NCI-H2227 (cell line): ENCODE measurements around the gene OR51D1.
A peak's percentile ranks its signal among the peaks of the same experiment; 100 is the strongest.

ENCODE experiments used
- DNase-seq: peaks from one replicate; lab custom pipeline; 2025; ENCODE audit not compliant: unreplicated experiment; lab: John Stamatoyannopoulos, UW

Gene OR51D1, protein sequence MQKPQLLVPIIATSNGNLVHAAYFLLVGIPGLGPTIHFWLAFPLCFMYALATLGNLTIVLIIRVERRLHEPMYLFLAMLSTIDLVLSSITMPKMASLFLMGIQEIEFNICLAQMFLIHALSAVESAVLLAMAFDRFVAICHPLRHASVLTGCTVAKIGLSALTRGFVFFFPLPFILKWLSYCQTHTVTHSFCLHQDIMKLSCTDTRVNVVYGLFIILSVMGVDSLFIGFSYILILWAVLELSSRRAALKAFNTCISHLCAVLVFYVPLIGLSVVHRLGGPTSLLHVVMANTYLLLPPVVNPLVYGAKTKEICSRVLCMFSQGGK

DNA sequence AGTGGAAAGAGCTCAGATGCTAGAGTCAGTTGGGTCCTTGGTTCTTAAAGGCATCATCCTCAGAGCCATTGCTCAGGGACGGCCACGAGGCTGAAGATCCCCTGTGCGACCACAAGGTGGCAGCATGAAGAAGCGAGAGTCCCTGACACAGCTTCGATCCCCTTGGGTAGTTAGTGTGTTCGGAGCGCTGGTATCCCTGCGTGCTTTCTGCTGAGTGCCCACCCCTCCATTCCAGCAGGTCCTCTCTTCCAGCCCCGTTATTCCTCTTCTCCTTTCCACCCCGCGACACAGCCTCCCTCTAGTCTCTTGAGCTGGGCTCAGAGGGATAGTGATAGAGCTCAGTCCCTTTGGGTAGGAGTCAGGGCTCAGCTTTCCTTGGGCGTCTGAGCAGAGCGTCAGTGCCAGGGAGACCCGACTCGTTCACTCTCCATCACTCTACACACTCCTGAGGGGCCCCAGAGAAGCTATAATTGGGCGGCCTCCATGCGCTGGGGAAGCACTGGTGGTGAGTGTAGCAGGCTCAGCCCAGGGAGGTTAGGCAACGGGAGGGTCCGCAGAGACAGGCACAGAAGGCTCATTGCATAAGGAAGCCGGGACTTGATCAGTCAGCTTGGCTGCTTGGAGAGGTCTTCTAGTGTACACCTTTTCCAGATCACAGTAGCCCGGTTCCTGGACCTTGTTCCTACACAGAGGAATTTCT, at the start of gene OR51D1:
Gene OR51D1, plus strand, starts transcription at position 516 of the 700 bp plus-strand sequence. CDS start 2,314 bp downstream, outside the sequence.
- DNase-seq, result peak; percentile 85

DNA sequence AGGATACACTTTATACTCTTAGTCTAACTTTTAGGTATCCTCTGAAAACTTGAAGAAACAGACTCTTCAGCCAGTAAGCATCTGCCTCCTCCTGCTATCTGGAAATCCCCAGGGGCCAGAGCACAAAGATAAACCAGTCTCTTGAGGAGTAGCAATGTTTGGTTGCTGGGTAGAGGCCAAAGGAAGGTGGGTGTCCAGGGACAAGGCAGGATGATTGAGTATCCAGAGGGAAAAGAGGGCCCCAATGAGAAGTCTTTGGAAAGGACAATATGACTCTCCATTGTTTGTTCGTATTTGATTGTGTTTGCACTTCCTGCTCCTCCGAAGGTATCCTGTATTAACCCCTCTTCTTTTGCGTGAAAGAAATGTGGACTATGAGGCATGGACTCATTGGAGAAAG, 48.3 kb upstream of the OR51D1 start:
- DNase-seq, result no peak

DNA sequence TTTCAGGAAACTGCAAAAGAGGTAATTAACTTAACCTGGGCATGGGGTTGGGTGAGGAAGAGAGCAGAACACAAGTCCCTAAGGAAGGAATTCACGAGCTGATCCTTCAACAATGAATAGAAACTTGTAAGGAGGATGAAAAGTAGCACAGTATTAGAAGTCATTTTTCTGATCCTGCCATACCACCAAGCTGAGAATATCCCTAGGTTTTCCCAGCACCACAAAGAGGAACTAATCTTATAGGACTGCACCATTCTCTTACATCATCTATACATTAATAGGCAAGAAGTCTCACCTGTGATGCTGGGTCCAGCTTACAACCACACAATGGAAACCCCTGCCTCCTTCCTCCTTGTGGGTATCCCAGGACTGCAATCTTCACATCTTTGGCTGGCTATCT, 43.5 kb upstream of the OR51D1 start, which contains the start of gene OR52I1:
Gene OR52I1, plus strand, starts transcription at position 301 of the 400 bp plus-strand sequence. Its CDS starts 0 bp downstream, at position 301.
- DNase-seq, result no peak

DNA sequence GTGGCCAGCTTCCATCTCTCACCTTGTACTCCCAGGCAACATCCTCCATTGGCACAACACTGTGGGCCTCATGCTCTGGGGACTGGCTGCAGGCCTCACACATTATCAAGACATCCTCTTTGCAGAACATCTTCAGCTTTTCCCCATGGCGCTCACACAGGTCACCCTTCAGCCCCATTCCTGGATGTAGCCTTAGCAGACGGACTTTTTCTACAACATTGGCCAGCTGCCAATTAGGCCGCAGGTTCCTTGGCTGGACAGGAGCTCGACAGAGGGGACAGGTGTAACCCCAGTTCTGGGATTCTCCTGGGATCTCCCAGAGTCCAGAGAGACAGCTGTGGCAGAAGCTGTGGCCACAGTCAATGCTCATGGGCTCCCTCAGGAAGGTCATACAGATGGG, 32.2 kb upstream of the OR51D1 start:
- DNase-seq, result no peak

DNA sequence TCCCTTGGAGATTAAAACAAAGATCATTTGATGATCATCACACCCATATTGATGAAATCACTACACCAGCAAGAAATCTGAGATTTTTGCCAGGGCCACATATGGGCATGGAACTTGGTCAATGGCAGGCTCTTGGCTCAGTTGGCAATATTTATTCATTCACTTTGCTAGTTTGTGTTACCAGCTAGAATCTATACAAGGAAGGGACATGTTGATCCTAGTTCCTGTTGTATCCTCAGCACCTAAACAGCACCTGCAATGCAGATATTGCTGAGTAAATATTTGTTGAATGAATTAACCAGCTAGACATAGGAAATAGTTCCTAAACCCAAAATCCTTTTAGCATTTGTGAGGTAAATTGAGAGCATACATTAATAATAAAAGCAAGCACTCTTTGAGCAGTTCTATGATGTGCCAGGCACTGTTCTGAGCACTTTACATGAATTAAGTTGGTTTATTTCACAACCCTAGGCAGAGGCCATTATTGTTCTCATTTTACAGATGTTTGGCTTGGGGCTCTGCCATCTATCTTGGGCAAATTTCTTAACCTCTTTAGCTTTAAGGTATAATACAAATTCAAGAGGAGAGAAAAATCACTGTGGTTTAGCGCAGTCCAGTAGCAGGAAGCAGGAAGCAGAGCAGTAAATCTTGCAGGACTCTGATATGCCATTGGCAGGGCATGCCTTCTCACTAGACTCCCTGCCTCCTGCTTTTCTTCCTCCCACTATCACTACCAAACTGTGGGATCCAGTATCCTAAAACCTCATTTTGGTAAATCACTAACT, 30.9 kb upstream of the OR51D1 start:
- no peak for DNase-seq

DNA sequence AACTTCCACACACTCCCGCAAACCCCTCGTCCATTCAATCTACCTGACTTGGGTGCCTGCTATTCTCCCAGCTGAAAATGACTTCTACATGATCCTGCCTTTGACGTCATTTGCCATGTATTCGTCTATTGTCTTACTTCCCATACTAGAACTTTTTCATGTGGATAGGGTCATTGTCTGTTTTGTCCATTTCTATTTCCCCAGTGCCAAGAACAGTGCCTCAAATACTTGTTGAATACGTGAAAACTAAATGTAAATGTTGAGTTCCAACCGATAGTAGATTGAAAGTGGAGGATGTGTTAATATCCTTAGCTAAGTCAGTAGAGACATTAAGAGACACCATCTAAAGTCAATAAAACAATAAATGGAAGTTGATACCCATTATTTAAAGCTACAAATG, 30.2 kb upstream of the OR51D1 start:
- DNase-seq, result no peak

DNA sequence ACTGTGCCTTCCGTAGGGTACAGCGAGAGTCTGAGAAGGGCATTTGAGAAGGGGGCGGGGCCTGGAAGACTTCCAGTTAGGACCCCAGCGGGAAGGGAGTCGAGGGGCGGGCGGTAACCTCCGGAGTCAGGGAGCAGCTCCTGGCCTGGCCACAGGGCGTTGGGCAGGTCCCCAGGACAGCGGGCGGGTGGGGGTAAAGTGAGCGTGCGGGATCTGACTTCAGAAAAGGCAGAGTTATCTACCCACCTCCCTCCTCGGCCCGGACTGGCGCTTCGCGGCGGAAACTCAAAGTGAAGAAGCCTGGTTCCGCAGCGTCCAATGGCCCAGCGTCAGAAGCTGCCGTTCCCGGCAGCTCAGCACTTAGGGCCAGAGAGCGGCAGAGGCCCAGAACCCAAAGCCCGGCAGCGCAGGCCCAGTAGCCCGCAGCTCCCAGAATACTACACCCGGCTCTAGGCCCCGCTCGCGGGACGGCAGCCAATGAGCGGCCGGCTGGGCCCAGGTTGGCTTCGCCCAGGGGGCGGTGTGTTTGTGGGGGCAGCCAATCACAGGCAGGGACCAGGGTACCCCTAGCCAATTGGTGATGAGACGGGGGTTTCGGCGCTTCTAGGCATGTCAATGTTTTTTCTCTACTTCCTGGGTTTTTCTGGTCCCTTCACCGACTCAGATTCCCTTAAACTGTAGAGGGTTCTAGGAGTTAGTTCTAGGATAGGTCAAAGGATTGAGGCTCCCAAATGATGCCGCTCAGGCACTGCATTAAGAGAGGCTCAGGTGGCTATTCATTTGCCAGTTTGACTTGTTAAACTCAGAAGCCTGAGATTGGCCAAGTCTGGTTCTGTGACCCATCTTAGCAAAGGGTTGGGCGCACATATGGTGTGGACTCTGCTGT, 29.3 kb upstream of the OR51D1 start, which contains the start of gene TRIM68:
Gene TRIM68, minus strand, starts transcription at position 451 of the 886 bp plus-strand sequence. CDS start 2,727 bp downstream, outside the sequence.
- DNase-seq, result peak; percentile 98

DNA sequence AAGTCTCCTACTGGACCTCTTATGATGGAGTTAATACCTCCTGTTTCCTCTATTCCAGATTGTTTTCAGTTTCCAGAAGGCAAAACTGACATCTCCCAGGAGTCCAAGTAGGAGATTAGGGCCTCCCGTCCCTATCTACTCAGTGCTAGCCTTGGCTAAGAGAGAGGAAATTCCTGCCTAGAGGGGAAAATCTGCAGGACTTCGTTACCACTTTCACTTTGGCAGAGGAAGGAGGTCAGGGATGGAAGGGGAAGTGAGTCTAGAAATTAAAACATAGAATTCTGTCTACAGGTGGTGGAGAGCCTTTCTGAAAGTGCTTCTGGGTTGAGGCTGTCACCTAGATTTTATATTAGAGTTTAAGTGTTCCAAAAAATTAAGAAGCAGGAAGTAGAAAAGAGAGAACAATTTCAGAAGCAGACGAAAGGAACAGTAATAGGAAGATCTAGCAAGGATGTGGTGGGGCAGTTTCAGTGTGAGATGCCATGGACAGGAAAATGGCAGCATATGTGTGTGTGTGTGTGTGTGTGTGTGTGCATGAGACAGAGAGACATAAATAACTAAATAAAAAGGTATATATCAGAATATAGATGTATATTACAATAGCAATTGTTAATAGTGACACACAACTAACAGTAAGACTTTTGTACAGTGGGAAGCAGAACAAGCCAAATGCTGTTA, 26.9 kb upstream of the OR51D1 start:
- DNase-seq, result no peak

DNA sequence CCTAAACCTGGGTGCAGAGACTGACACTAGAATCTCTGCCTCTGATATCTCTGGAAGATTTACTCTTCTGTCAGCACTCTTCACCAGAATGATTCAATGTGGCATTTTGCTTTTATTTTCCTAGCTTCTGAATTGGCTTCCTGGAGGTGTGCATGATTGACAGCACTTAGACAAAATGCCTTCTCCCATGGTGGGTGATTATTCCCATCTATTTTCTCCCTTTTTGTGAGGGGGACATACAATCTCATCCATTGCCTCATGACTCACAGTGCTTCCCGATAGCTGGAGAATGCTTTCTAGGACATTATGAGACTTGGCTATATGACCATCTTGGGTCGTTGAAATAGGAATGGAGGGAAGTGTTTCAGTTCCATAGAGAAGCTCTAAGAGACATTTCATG, 25.3 kb upstream of the OR51D1 start:
- no peak for DNase-seq

DNA sequence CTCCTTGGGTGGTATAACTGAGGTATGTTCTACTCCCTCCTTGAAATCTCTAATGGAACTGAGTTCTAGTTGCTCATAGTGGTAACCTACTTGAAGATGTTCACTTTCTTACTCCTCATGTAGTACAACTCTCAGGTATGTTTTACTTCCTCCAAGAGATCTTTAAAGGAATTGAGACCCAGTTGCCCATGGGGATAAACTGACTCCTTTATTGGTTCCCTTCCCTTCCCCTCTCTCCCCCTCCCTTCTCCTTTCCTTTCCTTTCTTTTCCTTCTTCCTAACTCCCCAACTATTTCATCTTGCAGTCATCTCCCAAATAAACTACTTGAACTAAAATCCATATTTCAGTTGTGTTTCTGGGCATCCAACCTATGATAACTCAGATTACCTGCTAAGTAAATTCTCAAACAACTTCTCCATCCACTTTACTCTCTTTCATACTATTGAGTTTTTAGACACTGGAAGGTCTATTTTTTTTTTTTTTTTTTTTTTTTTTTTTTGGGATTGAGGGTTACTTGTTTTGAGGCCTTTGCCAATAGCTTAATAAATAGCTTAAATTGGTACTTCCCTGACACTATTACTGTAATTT, 21.3 kb upstream of the OR51D1 start:
- no peak for DNase-seq

DNA sequence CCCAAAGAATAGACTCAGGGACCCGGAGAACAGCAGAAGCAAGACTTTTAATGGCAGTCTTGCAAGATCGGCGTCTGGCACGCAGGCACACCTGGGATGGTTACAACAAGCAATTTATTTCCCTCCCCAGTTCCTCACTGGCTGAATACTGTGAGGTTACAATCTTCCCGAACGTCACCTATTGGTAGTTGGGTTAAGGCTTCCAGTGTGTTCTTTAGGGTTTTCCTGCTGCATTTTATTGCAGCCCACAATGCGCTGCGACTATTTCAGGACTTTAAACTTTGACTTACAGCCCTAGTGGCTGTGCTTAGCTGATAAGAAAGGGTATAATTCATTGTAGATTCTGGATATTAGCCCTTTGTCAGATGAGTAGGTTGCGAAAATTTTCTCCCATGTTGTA, 17.8 kb upstream of the OR51D1 start:
- DNase-seq, result no peak

DNA sequence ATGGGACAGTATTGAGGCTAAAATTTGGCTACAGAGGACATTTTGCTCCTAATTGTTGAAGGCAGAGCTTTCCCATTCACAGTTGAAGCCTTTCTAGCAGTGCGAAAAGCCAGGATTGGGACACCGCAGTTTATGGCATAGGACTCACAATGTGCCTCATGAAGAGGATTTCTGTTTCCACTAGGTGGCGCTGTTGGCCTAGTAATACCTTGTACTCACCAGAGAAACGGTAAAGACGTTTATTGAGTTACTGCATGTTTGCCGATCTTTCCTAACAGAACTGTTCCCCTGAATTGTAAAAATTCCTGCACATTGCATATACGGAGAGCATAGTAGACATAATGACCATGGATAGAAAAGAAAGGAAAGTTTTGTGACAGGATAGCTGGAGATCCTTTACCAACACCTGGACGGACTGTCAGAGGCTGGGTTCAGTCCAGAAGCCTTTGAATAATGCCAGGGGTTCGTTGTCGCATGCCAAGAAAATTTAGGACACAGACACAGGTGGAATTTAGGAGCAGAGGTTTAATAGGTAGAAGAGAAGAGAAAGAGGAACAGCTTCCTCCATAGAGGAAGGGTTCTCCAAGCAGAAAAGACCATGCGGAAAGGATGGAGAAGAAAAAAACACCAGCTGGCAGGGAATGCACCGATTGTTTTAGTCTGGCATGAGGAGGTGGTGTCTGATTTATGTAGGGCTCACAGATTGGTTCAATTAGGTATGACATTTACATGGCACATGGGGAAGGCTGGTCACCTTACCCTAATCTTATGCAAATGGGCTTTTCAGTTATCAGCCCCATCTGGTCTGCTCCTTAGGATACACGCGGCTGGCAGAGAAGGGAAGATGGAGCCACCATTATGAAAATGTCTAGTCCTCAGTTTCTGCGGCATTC, 10.8 kb upstream of the OR51D1 start:
- DNase-seq, result peak; percentile 79

DNA sequence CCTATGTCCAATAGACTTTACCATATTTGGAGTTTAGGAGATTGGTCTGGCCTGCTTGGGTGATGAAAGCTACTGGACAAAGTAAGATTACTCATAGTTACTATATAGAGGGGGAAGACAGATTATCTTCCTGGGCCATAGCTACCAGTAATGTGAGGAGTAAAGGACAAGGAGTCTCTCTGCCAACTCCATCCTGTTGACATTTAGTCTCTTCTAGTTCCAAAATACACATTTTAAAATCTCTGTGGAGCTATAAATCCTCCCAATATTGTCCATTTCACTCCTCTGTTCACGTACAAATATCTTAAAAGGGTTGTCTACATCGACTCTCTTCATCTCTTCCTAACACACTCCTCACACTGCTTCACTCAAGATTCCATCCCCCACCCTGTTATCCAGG, 1.1 kb upstream of the OR51D1 start:
- DNase-seq, result no peak

DNA sequence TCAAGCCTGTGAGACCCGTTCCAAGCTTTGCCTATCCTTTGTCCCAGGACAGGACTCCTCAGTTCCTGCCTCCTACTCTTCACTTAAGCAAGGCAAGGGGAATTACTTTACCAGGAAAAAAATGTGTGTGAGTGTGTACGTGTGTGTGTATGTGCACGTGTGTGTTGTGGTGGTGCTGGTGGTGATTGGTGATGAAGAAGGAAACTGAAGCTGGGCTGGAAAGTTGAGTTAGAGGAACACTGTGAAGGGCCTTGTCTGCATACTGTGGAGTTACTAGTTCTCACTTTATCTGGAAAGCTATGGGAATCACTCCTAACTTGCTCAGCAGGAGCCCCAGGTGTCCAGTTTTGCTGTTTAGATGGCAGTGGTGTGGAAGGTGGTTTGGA, 378 bp downstream of the OR51D1 start:
- no peak for DNase-seq

DNA sequence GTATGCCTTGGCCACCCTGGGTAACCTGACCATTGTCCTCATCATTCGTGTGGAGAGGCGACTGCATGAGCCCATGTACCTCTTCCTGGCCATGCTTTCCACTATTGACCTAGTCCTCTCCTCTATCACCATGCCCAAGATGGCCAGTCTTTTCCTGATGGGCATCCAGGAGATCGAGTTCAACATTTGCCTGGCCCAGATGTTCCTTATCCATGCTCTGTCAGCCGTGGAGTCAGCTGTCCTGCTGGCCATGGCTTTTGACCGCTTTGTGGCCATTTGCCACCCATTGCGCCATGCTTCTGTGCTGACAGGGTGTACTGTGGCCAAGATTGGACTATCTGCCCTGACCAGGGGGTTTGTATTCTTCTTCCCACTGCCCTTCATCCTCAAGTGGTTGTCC, 2.7 kb downstream of the OR51D1 start:
- no peak for DNase-seq

DNA sequence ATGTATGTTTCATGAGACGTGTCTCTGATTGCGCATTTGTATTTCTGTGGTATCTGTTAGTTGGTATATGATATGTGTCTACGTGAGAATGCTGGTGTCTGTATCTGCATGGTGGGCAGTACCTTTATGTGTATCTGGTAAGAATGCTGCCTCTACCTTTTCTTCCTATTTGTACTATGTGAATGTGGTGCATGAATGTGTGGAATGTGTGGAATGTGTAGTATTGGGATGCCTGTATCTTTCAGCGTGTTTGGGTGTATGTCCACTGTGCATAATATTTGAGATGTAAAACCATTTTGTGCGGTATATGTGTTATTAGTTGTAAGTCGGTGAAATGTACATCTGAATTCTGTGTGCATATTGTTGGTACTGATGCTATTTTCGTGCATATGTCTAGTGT, 4.2 kb downstream of the OR51D1 start:
- no peak for DNase-seq

DNA sequence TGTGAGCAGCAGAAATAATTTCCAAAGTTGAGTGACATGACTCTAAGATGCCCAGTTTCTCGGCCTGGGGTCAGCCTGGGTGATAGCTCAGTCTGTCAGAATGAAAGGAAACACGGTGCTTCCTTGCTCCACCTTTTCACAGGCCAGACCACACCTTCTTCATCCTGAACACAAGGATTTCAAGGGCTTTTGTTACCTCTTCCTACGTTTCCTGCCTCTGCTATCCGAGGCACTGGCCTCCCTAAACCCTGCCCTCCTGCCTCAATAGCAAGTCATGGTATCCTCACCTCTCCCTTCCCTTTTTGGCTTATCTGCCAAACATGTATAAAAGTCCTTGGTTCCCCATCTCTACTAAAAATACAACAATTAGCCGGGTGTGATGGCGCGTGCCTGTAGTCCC, 4.8 kb downstream of the OR51D1 start:
- DNase-seq, result no peak

DNA sequence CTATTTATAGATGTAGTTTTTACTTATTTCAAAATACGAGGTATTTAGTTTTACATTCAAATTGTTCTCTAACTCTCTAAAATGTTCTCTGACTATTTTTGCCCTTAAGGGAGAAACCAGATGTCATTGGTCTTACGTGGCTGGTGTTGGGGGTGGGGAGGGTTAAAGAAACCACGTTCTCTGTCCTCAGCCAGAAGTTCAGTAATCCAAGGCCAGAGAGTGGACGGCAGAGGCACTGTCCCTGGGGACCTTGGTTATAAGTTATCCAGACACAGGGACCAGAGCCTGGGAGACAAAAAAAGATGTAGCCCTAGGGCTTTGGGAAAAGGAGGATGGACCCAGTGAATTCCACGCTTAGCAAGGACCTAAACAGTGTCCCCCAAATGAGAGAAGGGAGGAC, 5.8 kb downstream of the OR51D1 start:
- no peak for DNase-seq

DNA sequence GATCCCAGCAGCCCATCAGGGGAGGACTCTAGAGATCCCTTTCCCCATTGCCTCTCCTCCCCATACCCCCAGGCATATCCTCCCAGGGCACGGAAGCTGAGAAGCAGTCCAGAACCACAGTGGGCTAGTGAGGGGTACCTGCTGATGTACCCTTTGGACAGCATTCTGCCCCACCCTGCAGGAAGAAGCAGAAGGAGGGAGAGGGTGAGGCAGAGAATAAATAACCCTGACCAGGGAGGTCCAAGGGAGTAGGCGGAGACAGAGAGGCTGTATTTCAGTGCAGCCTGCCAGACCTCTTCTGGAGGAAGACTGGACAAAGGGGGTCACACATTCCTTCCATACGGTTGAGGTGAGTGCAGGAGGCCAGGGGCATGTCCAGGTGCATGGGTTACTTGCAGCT, 6.4 kb downstream of the OR51D1 start, which contains the start of gene OR51E1:
Gene OR51E1, plus strand, starts transcription at position 301 of the 400 bp plus-strand sequence. CDS start 8,545 bp downstream, outside the sequence.
- DNase-seq, result no peak
